K562 (cell line): Measurements from ENCODE around the gene FXN.

Experiments
- CEBPB ChIP-seq: fragments of 450-650 bp; IDR thresholded peaks from 2 replicates; pipeline ENCODE4 v1.6.1; 2016; ENCODE audit warnings: missing genetic modification characterization, missing compliant biosample characterization
- CTCF ChIP-seq, 3 experiments: IDR thresholded peaks in 2 of 3; conservative IDR thresholded peaks in 1 of 3; 2 replicates each; pipeline ENCODE4 v1.5.1; 2011 to 2012; ENCODE audit warnings: low read length in 3 of 3, mild to moderate bottlenecking in 3 of 3, control low read depth in 2 of 3, improper control_type of control experiment in 1 of 3, inconsistent platforms in 1 of 3, low read depth in 1 of 3, mixed read lengths in 1 of 3, moderate library complexity in 1 of 3; ENCODE audit not compliant: insufficient read depth in 2 of 3
- POLR2A ChIP-seq: fragments of 450-650 bp; conservative IDR thresholded peaks from 2 replicates; pipeline ENCODE4 v1.6.1; 2016
- SP1 ChIP-seq: sonication (generic); formaldehyde crosslinking; IDR thresholded peaks from 2 replicates; pipeline ENCODE4 v1.8.1; 2022; ENCODE audit warnings: mild to moderate bottlenecking, missing genetic modification reagents
- ZNF140 ChIP-seq: fragments of 250-450 bp; sonication (Bioruptor Pico); IDR thresholded peaks from 2 replicates; pipeline ENCODE4 v1.8.0; 2021; ENCODE audit warnings: moderate library complexity, mild to moderate bottlenecking, inconsistent platforms

GRCh38 chr9:69093471-69094103 is 58.0 kb downstream of the FXN start:
- TF ChIP-seq POLR2A = no peak
- no peak for TF ChIP-seq SP1 (CRISPR knock-in tag)
- no peak for TF ChIP-seq CTCF (IDR thresholded peaks at IDR 0.05 in 2 of 3, conservative IDR thresholded peaks at IDR 0.05 in 1 of 3; ENCODE audit: insufficient read depth in 2 of 3, low read depth in 1 of 3, low read length in 3 of 3)
- no peak for TF ChIP-seq ZNF140 (CRISPR knock-in tag)
- no peak for TF ChIP-seq CEBPB (tag)
